CD4-positive, alpha-beta T cell treated with Interleukin-4 for 4 hours (primary cell): ENCODE data around the gene BTF3L4.
A peak's percentile ranks its signal among the peaks of the same experiment; 100 is the strongest.
"Not testable (repeated sequence)": the region's sequence is repeated elsewhere in the genome, so short reads cannot be mapped to it uniquely, and the experiment has no call there.

Source experiments
- DNase-seq: peaks from one replicate; pipeline ENCODE4 v3.0.0-alpha.2; 2020

The BTF3L4 gene

GRCh38 chr1:52056163-52056936, at the start of gene BTF3L4:
Gene BTF3L4, plus strand, starts transcription at chr1:52056295. Its CDS starts 3,553 bp downstream, at chr1:52059848.
- DNase-seq = peak; percentile 89

- DNase-seq = no peak
Observed at GRCh38 chr1:52007215-52008002, 48.7 kb upstream of the BTF3L4 start.

- DNase-seq = no peak
Observed at GRCh38 chr1:52008071-52008809, 47.9 kb upstream of the BTF3L4 start.

- no peak for DNase-seq
Observed at GRCh38 chr1:52022133-52022532, 34.0 kb upstream of the BTF3L4 start.

GRCh38 chr1:52026278-52026677, 29.8 kb upstream of the BTF3L4 start:
- DNase-seq = no peak

GRCh38 chr1:52028328-52028727, 27.8 kb upstream of the BTF3L4 start:
- no peak for DNase-seq

- not testable (repeated sequence) for DNase-seq
Observed at GRCh38 chr1:52028839-52029238, 27.3 kb upstream of the BTF3L4 start.

- no peak for DNase-seq
Observed at GRCh38 chr1:52032124-52032784, 23.8 kb upstream of the BTF3L4 start.

- DNase-seq = no peak
Observed at GRCh38 chr1:52032785-52033131, 23.3 kb upstream of the BTF3L4 start.

GRCh38 chr1:52033190-52034049, 22.7 kb upstream of the BTF3L4 start, which contains the start of gene KTI12:
Gene KTI12, minus strand, starts transcription at chr1:52033810. Its CDS starts 49 bp downstream, at chr1:52033761.
- DNase-seq = peak; percentile 89

- no peak for DNase-seq
Observed at GRCh38 chr1:52034050-52034384, 22.1 kb upstream of the BTF3L4 start.

GRCh38 chr1:52037402-52037814, 18.7 kb upstream of the BTF3L4 start:
- no peak for DNase-seq

GRCh38 chr1:52037909-52038308, 18.2 kb upstream of the BTF3L4 start:
- no peak for DNase-seq

GRCh38 chr1:52041551-52042185, 14.4 kb upstream of the BTF3L4 start:
- DNase-seq = no peak

GRCh38 chr1:52045236-52045635, 10.9 kb upstream of the BTF3L4 start:
- DNase-seq = no peak

GRCh38 chr1:52045666-52046195, 10.4 kb upstream of the BTF3L4 start:
- DNase-seq = not testable (repeated sequence)

- DNase-seq = not testable (repeated sequence)
Observed at GRCh38 chr1:52049337-52049736, 6.8 kb upstream of the BTF3L4 start.

- DNase-seq = no peak
Observed at GRCh38 chr1:52053862-52054261, 2.2 kb upstream of the BTF3L4 start.

GRCh38 chr1:52054496-52055065, 1.5 kb upstream of the BTF3L4 start:
- no peak for DNase-seq

- DNase-seq = peak; percentile 65
Observed at GRCh38 chr1:52055066-52055865, 829 bp upstream of the BTF3L4 start, which contains the start of gene TXNDC12. Gene TXNDC12, minus strand, starts transcription at chr1:52055191. Its CDS starts 95 bp downstream, at chr1:52055096.
